HL-60/S4 treated with phorbol 12-myristate 13-acetate at 8.2 ng/mL for 4 days and 3 days (cell line): Measurements from ENCODE around the gene HMGXB4.

Source experiments
- in situ Hi-C: fragments of 300-500 bp; cut with MboI; formaldehyde crosslinking; loops from 2 replicates; pipeline ENCODE4 v1.15.0; 2022; ENCODE audit warnings: low sequenced_read_pairs

Gene HMGXB4

GRCh38 chr22:35253946-35254345 lies 3.3 kb upstream of the HMGXB4 start:
- in situ Hi-C loops = no loop called here

GRCh38 chr22:35257002-35257320 lies 332 bp upstream of the HMGXB4 start:
- in situ Hi-C loops = no loop called here

- in situ Hi-C loops = no loop called here
Observed at GRCh38 chr22:35258191-35258988, 1.1 kb downstream of the HMGXB4 start.

GRCh38 chr22:35264986-35265385 lies 7.7 kb downstream of the HMGXB4 start:
- in situ Hi-C loops = no loop called here

- in situ Hi-C loops = no loop called here
Observed at GRCh38 chr22:35266277-35266676, 9.0 kb downstream of the HMGXB4 start.

- in situ Hi-C loops = no loop called here
Observed at GRCh38 chr22:35269630-35270029, 12.3 kb downstream of the HMGXB4 start.

GRCh38 chr22:35274154-35274871 lies 17.0 kb downstream of the HMGXB4 start:
- in situ Hi-C loops = no loop called here

- in situ Hi-C loops = no loop called here
Observed at GRCh38 chr22:35275580-35275979, 18.3 kb downstream of the HMGXB4 start.

GRCh38 chr22:35276019-35276418 lies 18.7 kb downstream of the HMGXB4 start:
- in situ Hi-C loops = no loop called here

GRCh38 chr22:35288116-35288515 lies 30.8 kb downstream of the HMGXB4 start:
- in situ Hi-C loops = no loop called here

GRCh38 chr22:35292786-35293185 lies 35.5 kb downstream of the HMGXB4 start:
- in situ Hi-C loops = no loop called here

- in situ Hi-C loops = no loop called here
Observed at GRCh38 chr22:35296051-35296450, 38.8 kb downstream of the HMGXB4 start.

GRCh38 chr22:35299217-35299672 lies 42.0 kb downstream of the HMGXB4 start:
- in situ Hi-C loops = no loop called here

- in situ Hi-C loops = no loop called here
Observed at GRCh38 chr22:35299673-35300499, 42.6 kb downstream of the HMGXB4 start, which contains the start of gene TOM1. Gene TOM1 (plus strand): TSS chr22:35299894. CDS start chr22:35299929, 35 bp downstream.

- in situ Hi-C loops = no loop called here
Observed at GRCh38 chr22:35301372-35301874, 44.1 kb downstream of the HMGXB4 start.

GRCh38 chr22:35303029-35303624 lies 45.8 kb downstream of the HMGXB4 start:
- in situ Hi-C loops = no loop called here

GRCh38 chr22:35305525-35306070 lies 48.3 kb downstream of the HMGXB4 start:
- in situ Hi-C loops = no loop called here

GRCh38 chr22:35306350-35306967 lies 49.2 kb downstream of the HMGXB4 start:
- in situ Hi-C loops = no loop called here

- in situ Hi-C loops = no loop called here
Observed at GRCh38 chr22:35307372-35307771, 50.1 kb downstream of the HMGXB4 start.

- in situ Hi-C loops = no loop called here
Observed at GRCh38 chr22:35307892-35308291, 50.6 kb downstream of the HMGXB4 start.
